GM12801 (cell line): ENCODE measurements around the gene CRYBA2.

ENCODE experiments used
- CTCF ChIP-seq: IDR thresholded peaks from one replicate; pipeline ENCODE4 v1.5.1; 2011; ENCODE audit warnings: control low read depth; ENCODE audit not compliant: insufficient read length; ENCODE audit errors: extremely low read depth

CRYBA2 gene

GRCh38 chr2:219028141-219028540 lies 34.9 kb upstream of the CRYBA2 start:
- TF ChIP-seq CTCF: no peak

- TF ChIP-seq CTCF: no peak
Measured at GRCh38 chr2:219027511-219028055, 34.4 kb upstream of the CRYBA2 start.

GRCh38 chr2:219026946-219027345 lies 33.7 kb upstream of the CRYBA2 start:
- no peak for TF ChIP-seq CTCF

GRCh38 chr2:219025637-219026585 lies 32.7 kb upstream of the CRYBA2 start:
- no peak for TF ChIP-seq CTCF

- no peak for TF ChIP-seq CTCF
Measured at GRCh38 chr2:219024059-219024458, 30.8 kb upstream of the CRYBA2 start.

GRCh38 chr2:219023045-219023605 lies 29.9 kb upstream of the CRYBA2 start:
- no peak for TF ChIP-seq CTCF

- no peak for TF ChIP-seq CTCF
Measured at GRCh38 chr2:219022616-219023015, 29.4 kb upstream of the CRYBA2 start.
